HEK293 (cell line): ENCODE results near the gene PRPS2.

Experiments used
- CTCF ChIA-PET: fragments of 350-600 bp; formaldehyde crosslinking; extraction: SDS; loops from one replicate; lab custom pipeline; 2021; ENCODE audit warnings: antibody characterized with exemption; lab: Yijun Ruan, JAX
- POLR2A ChIA-PET: fragments of 300-600 bp; formaldehyde crosslinking; extraction: SDS; loops from one replicate; lab custom pipeline; 2020; ENCODE audit warnings: antibody characterized with exemption, inconsistent platforms; lab: Yijun Ruan, JAX
- H3K27ac ChIP-seq: fragments of 200-500 bp; sonication (Bioruptor generic); 2 replicates; pipeline ENCODE4 v1.5.1; 2014; ENCODE audit warnings: low read depth, low read length, control low read depth, inconsistent platforms; ENCODE audit errors: extremely low read depth
- H3K36me3 ChIP-seq, 2 experiments: fragments of 200-500 bp in 1 of 2; sonication (Bioruptor generic) in 1 of 2; 1 replicate in 1 of 2; 2 replicates in 1 of 2; pipeline ENCODE4 v1.5.1; 2014 to 2017; ENCODE audit warnings: inconsistent platforms in 2 of 2, low read length in 2 of 2; ENCODE audit not compliant: control insufficient read depth in 2 of 2, insufficient read depth in 1 of 2
- H3K4me1 ChIP-seq: fragments of 200-500 bp; sonication (Bioruptor generic); 2 replicates; pipeline ENCODE4 v1.5.1; 2014; ENCODE audit warnings: mild to moderate bottlenecking, low read length, inconsistent platforms; ENCODE audit not compliant: control insufficient read depth, insufficient read depth
- H3K4me3 ChIP-seq: 2 replicates; pipeline ENCODE4 v1.5.1; 2011; ENCODE audit warnings: low read depth, mild to moderate bottlenecking, control low read depth, low read length, moderate library complexity
- H3K9me3 ChIP-seq: fragments of 200-500 bp; sonication (Bioruptor generic); 2 replicates; pipeline ENCODE4 v1.5.1; 2014; ENCODE audit warnings: low read depth, low read length, inconsistent platforms; ENCODE audit not compliant: control insufficient read depth, insufficient read depth
- HOXD13 ChIP-seq: sonication (generic); formaldehyde crosslinking; IDR thresholded peaks from 2 replicates; pipeline ENCODE4 v1.8.0; 2022; ENCODE audit warnings: missing genetic modification reagents, borderline replicate concordance
- OVOL3 ChIP-seq: fragments of 450-650 bp; formaldehyde crosslinking; IDR thresholded peaks from 2 replicates; pipeline ENCODE4 v1.5.1; 2016; ENCODE audit warnings: missing biosample characterization, missing genetic modification characterization
- SALL2 ChIP-seq: fragments of 450-650 bp; formaldehyde crosslinking; IDR thresholded peaks from 2 replicates; pipeline ENCODE4 v1.5.0; 2017; ENCODE audit warnings: missing biosample characterization, mild to moderate bottlenecking, missing genetic modification characterization, borderline replicate concordance
- SCRT1 ChIP-seq: fragments of 450-650 bp; formaldehyde crosslinking; IDR thresholded peaks from 2 replicates; pipeline ENCODE4 v1.5.1; 2016; ENCODE audit warnings: missing biosample characterization, missing genetic modification characterization, borderline replicate concordance
- SCRT2 ChIP-seq: fragments of 450-650 bp; formaldehyde crosslinking; IDR thresholded peaks from 2 replicates; pipeline ENCODE4 v1.5.1; 2016; ENCODE audit warnings: missing biosample characterization, missing genetic modification characterization
- YY2 ChIP-seq: fragments of 450-650 bp; formaldehyde crosslinking; IDR thresholded peaks from 2 replicates; pipeline ENCODE4 v1.5.1; 2016; ENCODE audit warnings: missing biosample characterization, missing genetic modification characterization
- ZFP3 ChIP-seq: fragments of 450-650 bp; formaldehyde crosslinking; IDR thresholded peaks from 2 replicates; pipeline ENCODE4 v1.5.1; 2016; ENCODE audit warnings: low read depth, missing biosample characterization, missing genetic modification characterization
- ZFP37 ChIP-seq: fragments of 450-650 bp; formaldehyde crosslinking; IDR thresholded peaks from 2 replicates; pipeline ENCODE4 v1.5.1; 2016; ENCODE audit warnings: missing biosample characterization, missing genetic modification characterization
- ZNF112 ChIP-seq: fragments of 450-650 bp; formaldehyde crosslinking; IDR thresholded peaks from 2 replicates; pipeline ENCODE4 v1.5.0; 2017; ENCODE audit warnings: missing biosample characterization, missing genetic modification characterization
- ZNF16 ChIP-seq: fragments of 450-650 bp; formaldehyde crosslinking; IDR thresholded peaks from 2 replicates; pipeline ENCODE4 v1.5.1; 2016; ENCODE audit warnings: low read depth, missing biosample characterization, missing genetic modification characterization
- ZNF223 ChIP-seq: fragments of 450-650 bp; formaldehyde crosslinking; IDR thresholded peaks from 2 replicates; pipeline ENCODE4 v1.5.1; 2016; ENCODE audit warnings: missing biosample characterization, missing genetic modification characterization
- ZNF366 ChIP-seq: fragments of 450-650 bp; formaldehyde crosslinking; conservative IDR thresholded peaks from 2 replicates; pipeline ENCODE4 v1.5.1; 2016; ENCODE audit warnings: missing biosample characterization, missing genetic modification characterization
- ZNF404 ChIP-seq: fragments of 450-650 bp; formaldehyde crosslinking; IDR thresholded peaks from 2 replicates; pipeline ENCODE4 v1.5.1; 2017; ENCODE audit warnings: missing biosample characterization, missing genetic modification characterization
- ZNF416 ChIP-seq: fragments of 450-650 bp; formaldehyde crosslinking; IDR thresholded peaks from 2 replicates; pipeline ENCODE4 v1.5.1; 2016; ENCODE audit warnings: missing biosample characterization, missing genetic modification characterization
- ZNF423 ChIP-seq: fragments of 450-650 bp; formaldehyde crosslinking; IDR thresholded peaks from 2 replicates; pipeline ENCODE4 v1.5.1; 2016; ENCODE audit warnings: missing biosample characterization, missing genetic modification characterization
- ZNF433 ChIP-seq: fragments of 450-650 bp; formaldehyde crosslinking; IDR thresholded peaks from 2 replicates; pipeline ENCODE4 v1.5.1; 2016; ENCODE audit warnings: missing biosample characterization, missing genetic modification characterization, low read depth
- ZNF521 ChIP-seq: fragments of 450-650 bp; formaldehyde crosslinking; IDR thresholded peaks from 2 replicates; pipeline ENCODE4 v1.5.1; 2017; ENCODE audit warnings: missing biosample characterization, mild to moderate bottlenecking, missing genetic modification characterization
- ZNF561 ChIP-seq: fragments of 450-650 bp; IDR thresholded peaks from 2 replicates; pipeline ENCODE4 v1.5.1; 2018; ENCODE audit warnings: missing biosample characterization, missing genetic modification characterization, borderline replicate concordance
- ZNF677 ChIP-seq: fragments of 450-650 bp; IDR thresholded peaks from 2 replicates; pipeline ENCODE4 v1.5.0; 2018; ENCODE audit warnings: missing biosample characterization, mild to moderate bottlenecking, missing genetic modification characterization, moderate library complexity
- ZNF768 ChIP-seq: fragments of 450-650 bp; formaldehyde crosslinking; IDR thresholded peaks from 2 replicates; pipeline ENCODE4 v1.5.1; 2018; ENCODE audit warnings: missing biosample characterization, mild to moderate bottlenecking, missing genetic modification characterization
- ZNF792 ChIP-seq: fragments of 450-650 bp; formaldehyde crosslinking; IDR thresholded peaks from 2 replicates; pipeline ENCODE4 v1.5.1; 2016; ENCODE audit warnings: missing biosample characterization, missing genetic modification characterization
- ZNF830 ChIP-seq: fragments of 450-650 bp; IDR thresholded peaks from 2 replicates; pipeline ENCODE4 v1.5.0; 2018; ENCODE audit warnings: missing biosample characterization, missing genetic modification characterization, low read depth, mild to moderate bottlenecking, moderate library complexity
- TF ChIP-seq, protein P1 (sequence below): fragments of 450-650 bp; formaldehyde crosslinking; IDR thresholded peaks from 2 replicates; pipeline ENCODE4 v1.5.1; 2017; ENCODE audit warnings: missing biosample characterization, missing genetic modification characterization
- TF ChIP-seq, protein P2 (sequence below): fragments of 450-650 bp; formaldehyde crosslinking; IDR thresholded peaks from 2 replicates; pipeline ENCODE4 v1.5.1; 2016; ENCODE audit warnings: missing biosample characterization, missing genetic modification characterization, low read depth
- TF ChIP-seq, protein P3 (sequence below): fragments of 450-650 bp; formaldehyde crosslinking; IDR thresholded peaks from 2 replicates; pipeline ENCODE4 v1.5.1; 2016; ENCODE audit warnings: missing biosample characterization, missing genetic modification characterization
- TF ChIP-seq, protein P4 (sequence below): fragments of 450-650 bp; formaldehyde crosslinking; IDR thresholded peaks from 2 replicates; pipeline ENCODE4 v1.5.1; 2016; ENCODE audit warnings: missing biosample characterization, missing genetic modification characterization, low read depth

PRPS2 gene

DNA sequence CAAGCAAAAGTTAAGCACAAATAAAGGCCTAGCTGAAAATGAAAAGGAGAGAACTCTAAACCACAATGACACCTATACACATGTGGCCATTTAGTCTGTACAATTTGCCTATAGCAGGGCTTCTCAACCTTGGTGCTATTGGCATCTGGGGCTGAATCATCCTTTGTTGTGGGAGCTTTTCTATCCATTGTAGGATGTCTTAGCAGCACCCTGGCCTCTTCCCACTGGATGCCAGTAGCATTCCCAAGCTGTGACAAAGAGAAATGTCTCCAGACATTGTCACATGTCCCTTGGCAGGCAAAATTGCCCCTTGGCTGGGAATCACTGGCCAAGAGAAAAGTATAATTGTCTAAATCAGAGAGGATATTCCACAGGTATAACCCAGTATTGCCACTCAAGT lies 13.5 kb upstream of the PRPS2 start:
- Histone ChIP-seq H3K4me3 (no peak overlapping the region), H3K9me3 (no peaks in the 10 kb centered on the region), H3K4me1 (no peaks in the 10 kb centered on the region), H3K36me3 (no peaks in the 10 kb centered on the region), H3K27ac (no peak overlapping the region)
- TF ChIP-seq ZNF521 (tag by site-specific recombination) (no peak), SCRT2 (tag by site-specific recombination) (no peak), ZNF768 (tag by site-specific recombination) (no peak), ZFP37 (no peak), YY2 (tag by site-specific recombination) (no peak), ZNF677 (no peak), ZNF404 (tag by site-specific recombination) (no peak), ZFP3 (tag by site-specific recombination) (no peak), ZNF112 (tag by site-specific recombination) (no peak), ZNF423 (no peak), ZNF16 (tag by site-specific recombination) (no peak)
- TF ChIP-seq, protein P1, sequence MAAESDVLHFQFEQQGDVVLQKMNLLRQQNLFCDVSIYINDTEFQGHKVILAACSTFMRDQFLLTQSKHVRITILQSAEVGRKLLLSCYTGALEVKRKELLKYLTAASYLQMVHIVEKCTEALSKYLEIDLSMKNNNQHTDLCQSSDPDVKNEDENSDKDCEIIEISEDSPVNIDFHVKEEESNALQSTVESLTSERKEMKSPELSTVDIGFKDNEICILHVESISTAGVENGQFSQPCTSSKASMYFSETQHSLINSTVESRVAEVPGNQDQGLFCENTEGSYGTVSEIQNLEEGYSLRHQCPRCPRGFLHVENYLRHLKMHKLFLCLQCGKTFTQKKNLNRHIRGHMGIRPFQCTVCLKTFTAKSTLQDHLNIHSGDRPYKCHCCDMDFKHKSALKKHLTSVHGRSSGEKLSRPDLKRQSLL = no peak
- TF ChIP-seq, protein P2, sequence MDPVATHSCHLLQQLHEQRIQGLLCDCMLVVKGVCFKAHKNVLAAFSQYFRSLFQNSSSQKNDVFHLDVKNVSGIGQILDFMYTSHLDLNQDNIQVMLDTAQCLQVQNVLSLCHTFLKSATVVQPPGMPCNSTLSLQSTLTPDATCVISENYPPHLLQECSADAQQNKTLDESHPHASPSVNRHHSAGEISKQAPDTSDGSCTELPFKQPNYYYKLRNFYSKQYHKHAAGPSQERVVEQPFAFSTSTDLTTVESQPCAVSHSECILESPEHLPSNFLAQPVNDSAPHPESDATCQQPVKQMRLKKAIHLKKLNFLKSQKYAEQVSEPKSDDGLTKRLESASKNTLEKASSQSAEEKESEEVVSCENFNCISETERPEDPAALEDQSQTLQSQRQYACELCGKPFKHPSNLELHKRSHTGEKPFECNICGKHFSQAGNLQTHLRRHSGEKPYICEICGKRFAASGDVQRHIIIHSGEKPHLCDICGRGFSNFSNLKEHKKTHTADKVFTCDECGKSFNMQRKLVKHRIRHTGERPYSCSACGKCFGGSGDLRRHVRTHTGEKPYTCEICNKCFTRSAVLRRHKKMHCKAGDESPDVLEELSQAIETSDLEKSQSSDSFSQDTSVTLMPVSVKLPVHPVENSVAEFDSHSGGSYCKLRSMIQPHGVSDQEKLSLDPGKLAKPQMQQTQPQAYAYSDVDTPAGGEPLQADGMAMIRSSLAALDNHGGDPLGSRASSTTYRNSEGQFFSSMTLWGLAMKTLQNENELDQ (tag by site-specific recombination) = no peak
- TF ChIP-seq, protein P3, sequence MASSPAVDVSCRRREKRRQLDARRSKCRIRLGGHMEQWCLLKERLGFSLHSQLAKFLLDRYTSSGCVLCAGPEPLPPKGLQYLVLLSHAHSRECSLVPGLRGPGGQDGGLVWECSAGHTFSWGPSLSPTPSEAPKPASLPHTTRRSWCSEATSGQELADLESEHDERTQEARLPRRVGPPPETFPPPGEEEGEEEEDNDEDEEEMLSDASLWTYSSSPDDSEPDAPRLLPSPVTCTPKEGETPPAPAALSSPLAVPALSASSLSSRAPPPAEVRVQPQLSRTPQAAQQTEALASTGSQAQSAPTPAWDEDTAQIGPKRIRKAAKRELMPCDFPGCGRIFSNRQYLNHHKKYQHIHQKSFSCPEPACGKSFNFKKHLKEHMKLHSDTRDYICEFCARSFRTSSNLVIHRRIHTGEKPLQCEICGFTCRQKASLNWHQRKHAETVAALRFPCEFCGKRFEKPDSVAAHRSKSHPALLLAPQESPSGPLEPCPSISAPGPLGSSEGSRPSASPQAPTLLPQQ (tag by site-specific recombination) = no peak
- CTCF ChIA-PET = interaction anchor here (0.6 to 1.2 kb wide), 2 partner anchors 10 to 328 kb away, joined by 3 read pairs; no protein-coding TSS in a partner anchor
- POLR2A ChIA-PET = no interaction called here

DNA sequence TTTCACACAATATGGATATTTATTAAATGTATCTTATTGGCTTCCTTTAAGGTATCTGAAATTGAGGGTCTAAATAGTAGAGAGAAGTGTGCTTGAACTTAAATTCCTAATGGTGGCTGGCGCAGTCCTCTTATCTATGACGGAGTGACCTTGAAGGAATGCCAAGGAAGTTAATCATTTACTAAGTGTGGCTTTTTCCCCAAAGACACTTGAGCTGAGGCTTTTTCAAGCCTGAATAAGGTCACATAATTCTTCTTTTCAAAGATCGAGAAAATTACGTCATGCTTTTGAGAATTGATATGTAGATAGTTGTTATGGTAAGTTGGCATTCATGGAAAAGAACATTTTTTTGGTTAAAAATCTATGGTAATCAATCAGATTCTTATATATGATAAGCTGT lies 11.7 kb upstream of the PRPS2 start:
- ChIA-PET POLR2A (interaction anchor here (1.4 kb wide), 1 partner anchor 12 kb away, joined by 10 read pairs; the partner anchor contains the start of gene PRPS2), CTCF (interaction anchor here (6.9 kb wide), 1 partner anchor 8 kb away, joined by 83 read pairs; no protein-coding TSS in a partner anchor)
- H3K27ac ChIP-seq = no peak overlapping the region
- TF ChIP-seq ZNF792 = no peak
- no peak for TF ChIP-seq HOXD13 (CRISPR knock-in tag)
- TF ChIP-seq, protein P4, sequence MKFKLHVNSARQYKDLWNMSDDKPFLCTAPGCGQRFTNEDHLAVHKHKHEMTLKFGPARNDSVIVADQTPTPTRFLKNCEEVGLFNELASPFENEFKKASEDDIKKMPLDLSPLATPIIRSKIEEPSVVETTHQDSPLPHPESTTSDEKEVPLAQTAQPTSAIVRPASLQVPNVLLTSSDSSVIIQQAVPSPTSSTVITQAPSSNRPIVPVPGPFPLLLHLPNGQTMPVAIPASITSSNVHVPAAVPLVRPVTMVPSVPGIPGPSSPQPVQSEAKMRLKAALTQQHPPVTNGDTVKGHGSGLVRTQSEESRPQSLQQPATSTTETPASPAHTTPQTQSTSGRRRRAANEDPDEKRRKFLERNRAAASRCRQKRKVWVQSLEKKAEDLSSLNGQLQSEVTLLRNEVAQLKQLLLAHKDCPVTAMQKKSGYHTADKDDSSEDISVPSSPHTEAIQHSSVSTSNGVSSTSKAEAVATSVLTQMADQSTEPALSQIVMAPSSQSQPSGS (tag by site-specific recombination) = no peak
- TF ChIP-seq ZNF366 = no peak
- TF ChIP-seq SALL2 (tag by site-specific recombination) = no peak
- TF ChIP-seq SCRT1 = no peak
- TF ChIP-seq ZNF416 (tag by site-specific recombination) = no peak
- no peak for TF ChIP-seq ZNF561
- no peak for TF ChIP-seq OVOL3
- TF ChIP-seq ZNF433 = no peak
- no peak for TF ChIP-seq ZNF223
- TF ChIP-seq ZNF830 (tag by site-specific recombination) = no peak
- no peaks in the 10 kb centered on the region for H3K4me1 ChIP-seq
- no peaks in the 10 kb centered on the region for H3K36me3 ChIP-seq
- no peaks in the 10 kb centered on the region for H3K9me3 ChIP-seq
- no peak overlapping the region for H3K4me3 ChIP-seq
